ENCODE data around the gene ANP32A.

GRCh38 chr15:68798346-68799094 lies 22.2 kb downstream of the ANP32A start:
- no peak for TF ChIP-seq GATA3 (IDR thresholded peaks at IDR 0.05; ENCODE audit: low read depth, low read length)
- TF ChIP-seq GATA2 (IDR thresholded peaks at IDR 0.05; ENCODE audit: low read depth, low read length), result no peak

Data from SH-SY5Y (cell line).